ENCODE results near the gene MED17. TPM values are rescaled to one million over a fixed set of nuclear protein-coding genes. Genes with fewer than 3 reads are reported as not detected.

MED17 gene
- total and polyA plus RNA-seq, 2 of the 13 experiments (the other 11 are each of a cell fraction or from before 2014, with no cell fraction given), result 23.1 to 37.0 TPM

GRCh38 chr11:93857413-93858120 is 73.5 kb downstream of the MED17 start (continued):
- no peak for TF ChIP-seq SOX5 (CRISPR knock-in tag; IDR thresholded peaks at IDR 0.05; ENCODE audit: borderline replicate concordance)
- no peak for TF ChIP-seq ZNF816 (CRISPR knock-in tag; IDR thresholded peaks at IDR 0.05; ENCODE audit: borderline replicate concordance)
- TF ChIP-seq, protein P1, sequence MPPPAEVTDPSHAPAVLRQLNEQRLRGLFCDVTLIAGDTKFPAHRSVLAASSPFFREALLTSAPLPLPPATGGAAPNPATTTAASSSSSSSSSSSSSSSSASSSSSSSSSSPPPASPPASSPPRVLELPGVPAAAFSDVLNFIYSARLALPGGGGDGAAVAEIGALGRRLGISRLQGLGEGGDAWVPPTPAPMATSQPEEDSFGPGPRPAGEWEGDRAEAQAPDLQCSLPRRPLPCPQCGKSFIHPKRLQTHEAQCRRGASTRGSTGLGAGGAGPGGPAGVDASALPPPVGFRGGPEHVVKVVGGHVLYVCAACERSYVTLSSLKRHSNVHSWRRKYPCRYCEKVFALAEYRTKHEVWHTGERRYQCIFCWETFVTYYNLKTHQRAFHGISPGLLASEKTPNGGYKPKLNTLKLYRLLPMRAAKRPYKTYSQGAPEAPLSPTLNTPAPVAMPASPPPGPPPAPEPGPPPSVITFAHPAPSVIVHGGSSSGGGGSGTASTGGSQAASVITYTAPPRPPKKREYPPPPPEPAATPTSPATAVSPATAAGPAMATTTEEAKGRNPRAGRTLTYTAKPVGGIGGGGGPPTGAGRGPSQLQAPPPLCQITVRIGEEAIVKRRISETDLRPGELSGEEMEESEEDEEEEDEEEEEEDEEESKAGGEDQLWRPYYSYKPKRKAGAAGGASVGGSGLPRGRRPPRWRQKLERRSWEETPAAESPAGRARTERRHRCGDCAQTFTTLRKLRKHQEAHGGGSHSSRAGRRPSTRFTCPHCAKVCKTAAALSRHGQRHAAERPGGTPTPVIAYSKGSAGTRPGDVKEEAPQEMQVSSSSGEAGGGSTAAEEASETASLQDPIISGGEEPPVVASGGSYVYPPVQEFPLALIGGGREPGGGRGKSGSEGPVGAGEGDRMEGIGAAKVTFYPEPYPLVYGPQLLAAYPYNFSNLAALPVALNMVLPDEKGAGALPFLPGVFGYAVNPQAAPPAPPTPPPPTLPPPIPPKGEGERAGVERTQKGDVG (CRISPR knock-in tag; IDR thresholded peaks at IDR 0.05; ENCODE audit: borderline replicate concordance), result no peak
- no peak for TF ChIP-seq ZNF720 (CRISPR knock-in tag; IDR thresholded peaks at IDR 0.05)

DNA sequence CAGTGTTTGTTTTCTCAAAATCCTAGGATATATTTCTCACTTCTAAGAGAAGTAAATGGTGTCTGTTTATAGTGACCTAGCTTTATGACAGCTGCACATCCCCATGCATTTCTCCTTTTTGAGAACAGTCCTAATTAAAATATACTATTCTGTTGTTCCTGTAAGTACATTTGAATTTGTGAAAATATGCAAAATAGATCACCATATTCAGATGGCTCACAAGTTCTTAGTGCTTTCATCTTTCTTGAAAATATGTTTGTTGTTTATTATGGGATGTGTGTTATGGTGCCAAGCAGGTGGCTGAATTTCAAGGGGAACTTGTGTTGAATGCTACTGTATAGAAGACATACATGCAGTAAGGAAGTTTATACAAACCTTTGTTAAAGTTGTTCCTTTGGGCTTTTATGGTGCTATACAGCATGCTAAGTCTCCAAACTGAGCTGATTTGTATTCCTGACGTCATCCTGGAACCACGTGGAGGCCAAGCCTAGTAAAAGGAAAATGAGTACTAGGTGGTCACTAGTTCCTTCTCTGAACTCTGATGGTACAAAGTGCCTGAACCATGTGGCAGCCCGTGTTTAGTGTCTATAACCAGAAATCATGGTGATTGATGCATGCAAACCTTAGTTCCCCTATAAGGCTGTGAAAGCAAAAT is 74.2 kb downstream of the MED17 start:
- CTCF ChIA-PET (ENCODE audit: low intra/inter-chr PET ratio, low total read pairs), result no interaction called here

More for the DNA sequence above, 74.2 kb downstream of the MED17 start:
- Histone ChIP-seq H3K9me3 (ENCODE audit: low read length) (no peaks in the 10 kb centered on the region), H3K4me2 (ENCODE audit: low read depth, low read length) (no peak overlapping the region), H4K20me1 (ENCODE audit: insufficient read depth, low read length) (no peaks in the 10 kb centered on the region), H3K9ac (ENCODE audit: insufficient read depth, low read depth, low read length) (no peak overlapping the region), H3K79me2 (ENCODE audit: insufficient read depth, low read length) (no peaks in the 10 kb centered on the region), H3K27ac (ENCODE audit: extremely low read length, insufficient read depth, low read length) (no peak overlapping the region), H3K27me3 (ENCODE audit: control insufficient read depth in 1 of 2, insufficient read depth in 2 of 2, low read length in 2 of 2) (no peaks in the 10 kb centered on the region), H3K4me1 (ENCODE audit: insufficient read depth, low read length) (no peaks in the 10 kb centered on the region), H2AFZ (ENCODE audit: low read length) (no peak overlapping the region), H3K36me3 (replicated peaks in 1 of 2; ENCODE audit: control insufficient read depth in 1 of 2, insufficient read depth in 2 of 2, low read length in 2 of 2) (no peaks in the 10 kb centered on the region), H3K4me3 (replicated peaks in 1 of 3; ENCODE audit: insufficient read depth in 1 of 3, low read depth in 2 of 3, low read length in 3 of 3) (no peak overlapping the region)
- in situ Hi-C loops (cut with HindIII; ENCODE audit: extremely low pct_ligation_motif_present, low pct_unique_long_range_greater_than_20kb), result no loop called here
- BruUV-seq (replicated peaks), result no TSS peak
- WGBS (ENCODE audit: low lambda C conversion rate), result 0% methylated on average over 3 of the region's 3 CpGs
- DNase-seq (ENCODE audit: low spot score) (no peak), ATAC-seq (no peak), FAIRE-seq (no peak)
- TF ChIP-seq ATF7 (IDR thresholded peaks at IDR 0.05), result peak; percentile 51
- TF ChIP-seq ATF7 (CRISPR knock-in tag; IDR thresholded peaks at IDR 0.05), result no peak
- TF ChIP-seq CREB1 (IDR thresholded peaks at IDR 0.05), result peak; percentile 72
- TF ChIP-seq CREB1 (CRISPR knock-in tag; IDR thresholded peaks at IDR 0.05), result no peak
- TF ChIP-seq ZNF260 (CRISPR knock-in tag; IDR thresholded peaks at IDR 0.05; ENCODE audit: borderline replicate concordance, low read depth), result no peak
- TF ChIP-seq NCOA2 (CRISPR knock-in tag; IDR thresholded peaks at IDR 0.05), result no peak
- intact Hi-C loops (cut with micrococcal nuclease; ENCODE audit: unreplicated experiment), result no loop called here
- POLR2A ChIA-PET, result no interaction called here

All from HepG2 (cell line).